Effector memory CD8-positive, alpha-beta T cell (primary cell): Measurements from ENCODE around the gene LRRC27.

Source experiments
- ATAC-seq: fragments of 150-1000 bp; cut with Tn5 transposase; replicated peaks from 2 replicates; pipeline ENCODE4 v1.10.0; 2021; ENCODE audit warnings: mild to moderate bottlenecking, moderate library complexity
- DNase-seq, 3 experiments: peaks; one replicate each; pipeline ENCODE4 v3.0.0; 2021
- H3K27ac Mint-ChIP-seq, 2 donors: one replicate each; pipeline ENCODE4 v1.8.0; 2022; ENCODE audit warnings: mild to moderate bottlenecking in 2 of 2, mixed read lengths in 2 of 2, moderate library complexity in 2 of 2
- H3K27me3 Mint-ChIP-seq, 2 donors: one replicate each; pipeline ENCODE4 v1.8.0; 2022; ENCODE audit warnings: mixed read lengths in 2 of 2
- H3K36me3 Mint-ChIP-seq: one replicate; pipeline ENCODE4 v1.8.0; 2022; ENCODE audit warnings: mild to moderate bottlenecking, moderate library complexity, mixed read lengths; ENCODE audit not compliant: insufficient read depth
- H3K4me1 Mint-ChIP-seq, 2 donors: one replicate each; pipeline ENCODE4 v1.8.0; 2022; ENCODE audit warnings: low read depth in 2 of 2, mixed read lengths in 2 of 2
- H3K4me3 Mint-ChIP-seq, 2 donors: one replicate each; pipeline ENCODE4 v1.8.0; 2022; ENCODE audit warnings: mild to moderate bottlenecking in 2 of 2, mixed read lengths in 2 of 2, moderate library complexity in 2 of 2
- H3K9me3 Mint-ChIP-seq, 2 donors: one replicate each; pipeline ENCODE4 v1.8.0; 2022; ENCODE audit warnings: mixed read lengths in 2 of 2

LRRC27 gene

GRCh38 chr10:132387764-132388210 lies 55.8 kb downstream of the LRRC27 start:
- peak overlapping the region; percentile 35 to 70 for H3K4me3 Mint-ChIP-seq
- DNase-seq (peak; percentile 83 to 86 (median 86)), ATAC-seq (peak; percentile 85)
- H3K27ac Mint-ChIP-seq, result peak overlapping the region; percentile 19 to 84
- H3K27me3 Mint-ChIP-seq, result no peaks in the 10 kb centered on the region
- H3K4me1 Mint-ChIP-seq, result peaks cover 13 to 17% of the 10 kb centered on the region in 2 donors
- H3K9me3 Mint-ChIP-seq, result peaks cover 7 to 12% of the 10 kb centered on the region in 2 donors
- peaks cover 9% of the 10 kb centered on the region for H3K36me3 Mint-ChIP-seq

- no peaks in the 10 kb centered on the region for H3K27me3 Mint-ChIP-seq
- H3K4me1 Mint-ChIP-seq, result peaks cover 19 to 22% of the 10 kb centered on the region in 2 donors
- H3K4me3 Mint-ChIP-seq, result no peak overlapping the region
- no peak for DNase-seq
- ATAC-seq, result no peak
- peaks cover 9% of the 10 kb centered on the region for H3K36me3 Mint-ChIP-seq
- peaks cover 7 to 12% of the 10 kb centered on the region in 2 donors for H3K9me3 Mint-ChIP-seq
- no peak overlapping the region for H3K27ac Mint-ChIP-seq
Measured at GRCh38 chr10:132388891-132389432, 57.0 kb downstream of the LRRC27 start.

GRCh38 chr10:132389433-132390169 lies 57.6 kb downstream of the LRRC27 start:
- Mint-ChIP-seq H3K4me3 (no peak overlapping the region), H3K36me3 (peaks cover 9% of the 10 kb centered on the region), H3K27me3 (no peaks in the 10 kb centered on the region), H3K9me3 (peaks cover 7 to 12% of the 10 kb centered on the region in 2 donors), H3K4me1 (peaks cover 22 to 24% of the 10 kb centered on the region in 2 donors), H3K27ac (no peak overlapping the region)
- DNase-seq (no peak), ATAC-seq (no peak)

- Mint-ChIP-seq H3K36me3 (peaks cover 13% of the 10 kb centered on the region), H3K4me1 (peaks cover 22 to 25% of the 10 kb centered on the region in 2 donors), H3K9me3 (peaks cover 7 to 12% of the 10 kb centered on the region in 2 donors), H3K4me3 (no peak overlapping the region), H3K27me3 (no peaks in the 10 kb centered on the region), H3K27ac (peak overlapping the region in 1 of 2 donors; percentile 46)
- no peak for DNase-seq
- ATAC-seq, result no peak
Measured at GRCh38 chr10:132390170-132390920, 58.4 kb downstream of the LRRC27 start.

GRCh38 chr10:132390921-132391675 lies 59.1 kb downstream of the LRRC27 start:
- no peak for DNase-seq
- Mint-ChIP-seq H3K36me3 (peaks cover 16% of the 10 kb centered on the region), H3K9me3 (peaks cover 7 to 12% of the 10 kb centered on the region in 2 donors), H3K27me3 (no peaks in the 10 kb centered on the region), H3K27ac (peak overlapping the region; percentile 46 to 53), H3K4me3 (no peak overlapping the region), H3K4me1 (peaks cover 22 to 25% of the 10 kb centered on the region in 2 donors)
- no peak for ATAC-seq

GRCh38 chr10:132391676-132392020 lies 59.7 kb downstream of the LRRC27 start:
- Mint-ChIP-seq H3K27ac (peak overlapping the region; percentile 53 to 91), H3K4me3 (no peak overlapping the region), H3K36me3 (peaks cover 17% of the 10 kb centered on the region), H3K27me3 (no peaks in the 10 kb centered on the region), H3K4me1 (peaks cover 22 to 25% of the 10 kb centered on the region in 2 donors), H3K9me3 (peaks cover 7 to 12% of the 10 kb centered on the region in 2 donors)
- no peak for DNase-seq
- no peak for ATAC-seq

GRCh38 chr10:132392184-132392800 lies 60.3 kb downstream of the LRRC27 start:
- DNase-seq, result no peak
- Mint-ChIP-seq H3K27ac (peak overlapping the region; percentile 53 to 91), H3K4me1 (peaks cover 22 to 25% of the 10 kb centered on the region in 2 donors), H3K36me3 (peaks cover 17% of the 10 kb centered on the region), H3K27me3 (no peaks in the 10 kb centered on the region), H3K9me3 (peaks cover 7 to 12% of the 10 kb centered on the region in 2 donors), H3K4me3 (no peak overlapping the region)
- ATAC-seq, result no peak

- Mint-ChIP-seq H3K9me3 (peaks cover 7 to 12% of the 10 kb centered on the region in 2 donors), H3K4me3 (no peak overlapping the region), H3K4me1 (peaks cover 18 to 22% of the 10 kb centered on the region in 2 donors), H3K27ac (peak overlapping the region; percentile 53 to 91), H3K27me3 (no peaks in the 10 kb centered on the region), H3K36me3 (peaks cover 22% of the 10 kb centered on the region)
- no peak for DNase-seq
- ATAC-seq, result no peak
Measured at GRCh38 chr10:132392811-132393694, 61.1 kb downstream of the LRRC27 start.

- no peaks in the 10 kb centered on the region for H3K27me3 Mint-ChIP-seq
- H3K36me3 Mint-ChIP-seq, result peaks cover 22% of the 10 kb centered on the region
- peaks cover 18 to 22% of the 10 kb centered on the region in 2 donors for H3K4me1 Mint-ChIP-seq
- peaks cover 7 to 12% of the 10 kb centered on the region in 2 donors for H3K9me3 Mint-ChIP-seq
- H3K27ac Mint-ChIP-seq, result peak overlapping the region; percentile 53 to 87
- no peak for ATAC-seq
- no peak overlapping the region for H3K4me3 Mint-ChIP-seq
- no peak for DNase-seq
Measured at GRCh38 chr10:132393695-132394181, 61.7 kb downstream of the LRRC27 start.

GRCh38 chr10:132394201-132394811 lies 62.3 kb downstream of the LRRC27 start:
- Mint-ChIP-seq H3K27me3 (no peaks in the 10 kb centered on the region), H3K4me1 (peaks cover 22% of the 10 kb centered on the region in 2 donors), H3K27ac (peak overlapping the region in 1 of 2 donors; percentile 87), H3K36me3 (peaks cover 22% of the 10 kb centered on the region), H3K4me3 (peak overlapping the region; percentile 14 to 38), H3K9me3 (peaks cover 7 to 12% of the 10 kb centered on the region in 2 donors)
- ATAC-seq (no peak), DNase-seq (no peak)

GRCh38 chr10:132394936-132395703 lies 63.1 kb downstream of the LRRC27 start:
- H3K4me3 Mint-ChIP-seq, result peak overlapping the region; percentile 38 to 47
- H3K27me3 Mint-ChIP-seq, result no peaks in the 10 kb centered on the region
- peaks cover 29 to 30% of the 10 kb centered on the region in 2 donors for H3K4me1 Mint-ChIP-seq
- ATAC-seq (no peak), DNase-seq (no peak)
- peaks cover 7 to 12% of the 10 kb centered on the region in 2 donors for H3K9me3 Mint-ChIP-seq
- peaks cover 24% of the 10 kb centered on the region for H3K36me3 Mint-ChIP-seq
- peak overlapping the region; percentile 32 to 87 for H3K27ac Mint-ChIP-seq
